Panc1 (cell line): Measurements from ENCODE around the gene TMEM43. TPM values are rescaled to one million over a fixed set of nuclear protein-coding genes. Genes with fewer than 3 reads are reported as not detected.

Experiments used
- ATAC-seq: fragments of 200-7000 bp; cut with Tn5 transposase; 2 replicates; pipeline ENCODE4 v1.9.1; 2020; ENCODE audit warnings: mild to moderate bottlenecking, moderate library complexity
- BruUV-seq: library from RNA; stranded (reverse); fragments of 400-500 nt; replicated peaks from 2 replicates; lab custom pipeline; 2021; lab: Mats Ljungman, UMichigan
- CTCF ChIA-PET: fragments of 300-600 bp; sonication (Branson Sonifier 250); formaldehyde crosslinking; loops from one replicate; lab custom pipeline; 2022; ENCODE audit warnings: antibody characterized with exemption; lab: Charles Lee
- POLR2A ChIA-PET: fragments of 300-600 bp; sonication (Branson Sonifier 250); formaldehyde crosslinking; loops from one replicate; lab custom pipeline; 2022; ENCODE audit warnings: antibody characterized with exemption; lab: Charles Lee
- DNase-seq: peaks from one replicate; pipeline ENCODE4 v3.0.0-alpha.2; 2010; ENCODE audit warnings: low read depth, low spot score
- H3K27ac ChIP-seq: 2 replicates; pipeline ENCODE4 v1.5.1; 2011; ENCODE audit warnings: mild to moderate bottlenecking, low read length, inconsistent platforms
- H3K27me3 ChIP-seq: fragments of 200-500 bp; sonication (Bioruptor generic); 2 replicates; pipeline ENCODE4 v1.6.0; 2014; ENCODE audit warnings: low read length, inconsistent platforms; ENCODE audit not compliant: control insufficient read depth, insufficient read depth
- H3K36me3 ChIP-seq: fragments of 200-500 bp; sonication (Bioruptor generic); 2 replicates; pipeline ENCODE4 v1.5.1; 2014; ENCODE audit warnings: inconsistent platforms, mild to moderate bottlenecking, low read length, moderate library complexity; ENCODE audit not compliant: control insufficient read depth, insufficient read depth
- H3K4me1 ChIP-seq: 2 replicates; pipeline ENCODE4 v1.5.1; 2011; ENCODE audit warnings: inconsistent platforms, mild to moderate bottlenecking, low read length, moderate library complexity; ENCODE audit not compliant: control insufficient read depth, insufficient read depth
- H3K4me3 ChIP-seq, 2 experiments: 2 replicates each; pipeline ENCODE4 v1.5.1; 2011 to 2012; ENCODE audit warnings: low read depth in 2 of 2, low read length in 2 of 2, mild to moderate bottlenecking in 2 of 2, inconsistent platforms in 1 of 2, moderate library complexity in 1 of 2
- H3K9me3 ChIP-seq: fragments of 200-500 bp; sonication (Bioruptor generic); 2 replicates; pipeline ENCODE4 v1.5.1; 2014; ENCODE audit warnings: low read depth, mild to moderate bottlenecking, inconsistent platforms, low read length, moderate library complexity; ENCODE audit not compliant: control insufficient read depth, insufficient read depth
- POLR2AphosphoS5 ChIP-seq: IDR thresholded peaks from 2 replicates; pipeline ENCODE4 v1.6.1; 2012; ENCODE audit warnings: mild to moderate bottlenecking, low read depth, low read length, moderate library complexity
- SIN3A ChIP-seq: IDR thresholded peaks from 2 replicates; pipeline ENCODE4 v1.6.1; 2012; ENCODE audit warnings: low read depth, mild to moderate bottlenecking, low read length, moderate library complexity, borderline replicate concordance; ENCODE audit not compliant: insufficient read depth
- TCF7L2 ChIP-seq: IDR thresholded peaks from 2 replicates; pipeline ENCODE4 v1.6.1; 2011; ENCODE audit warnings: mild to moderate bottlenecking, low read depth, low read length, inconsistent platforms
- in situ Hi-C: cut with HindIII; loops from 2 replicates; pipeline ENCODE4 v1.10.0; 2016; ENCODE audit warnings: low sequenced_read_pairs, low pct_unique_long_range_greater_than_20kb
- intact Hi-C: fragments of 100-400 bp; cut with micrococcal nuclease; formaldehyde crosslinking; loops from one replicate; pipeline ENCODE4 v1.10.0; 2022; ENCODE audit not compliant: unreplicated experiment
- total RNA-seq: library from RNA; stranded (reverse); gene quantifications from one replicate; pipeline ENCODE4 v1.2.1, GENCODE V29; 2021; ENCODE audit not compliant: unreplicated experiment
- TF ChIP-seq, protein P1 (sequence below): fragments of 450-650 bp; IDR thresholded peaks from 2 replicates; pipeline ENCODE4 v1.5.1; 2017; ENCODE audit warnings: mild to moderate bottlenecking
- TF ChIP-seq, protein P2 (sequence below), 2 experiments: IDR thresholded peaks; 2 replicates each; pipeline ENCODE4 v1.6.1; 2011 to 2012; ENCODE audit warnings: low read depth in 2 of 2, control low read depth in 1 of 2, low read length in 1 of 2, mild to moderate bottlenecking in 1 of 2, moderate library complexity in 1 of 2; ENCODE audit not compliant: insufficient read depth in 1 of 2

TMEM43 gene
- total RNA-seq, 1 experiment from 2014 or later, result 51.2 TPM

DNA sequence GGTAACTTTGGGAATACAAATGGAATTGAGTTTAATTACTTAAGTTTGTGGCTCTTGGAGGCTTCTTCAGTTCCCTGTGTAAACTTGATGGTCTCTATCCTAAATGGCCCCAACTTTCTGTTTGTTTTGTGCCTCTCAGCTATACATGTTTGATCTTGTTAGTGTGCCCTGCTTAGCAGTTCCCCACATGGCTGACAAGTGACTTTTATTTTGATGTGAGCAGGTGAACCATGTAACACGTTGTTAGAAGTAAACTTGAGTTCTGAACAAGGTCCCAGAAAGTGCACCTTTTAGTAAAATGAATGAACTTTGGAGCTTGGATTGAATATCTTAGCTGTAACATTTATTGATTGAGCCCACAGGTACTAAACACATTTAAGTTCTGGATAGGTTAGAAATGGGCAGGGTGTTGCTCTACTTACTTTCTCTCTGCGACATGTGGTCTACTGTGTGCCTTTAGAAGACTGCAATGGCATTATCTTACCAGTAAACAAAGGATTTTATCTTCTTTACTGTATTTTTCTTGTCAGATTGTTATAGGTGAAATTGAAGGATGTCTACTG, 58.2 kb downstream of the TMEM43 start:
- BruUV-seq, result no TSS peak
- no peaks in the 10 kb centered on the region for H3K27me3 ChIP-seq
- peaks cover 13% of the 10 kb centered on the region for H3K36me3 ChIP-seq
- POLR2A ChIA-PET, result interaction anchor here (0.6 kb wide), 1 partner anchor 741 kb away, joined by 3 read pairs; no protein-coding TSS in a partner anchor
- H3K4me3 ChIP-seq, result no peak overlapping the region
- no peak overlapping the region for H3K27ac ChIP-seq
- ATAC-seq (no peak), DNase-seq (no peak)
- in situ Hi-C loops, result no loop called here
- CTCF ChIA-PET, result no interaction called here
- no peaks in the 10 kb centered on the region for H3K9me3 ChIP-seq
- TF ChIP-seq SIN3A (no peak), POLR2AphosphoS5 (no peak), TCF7L2 (no peak)
- TF ChIP-seq, protein P1, sequence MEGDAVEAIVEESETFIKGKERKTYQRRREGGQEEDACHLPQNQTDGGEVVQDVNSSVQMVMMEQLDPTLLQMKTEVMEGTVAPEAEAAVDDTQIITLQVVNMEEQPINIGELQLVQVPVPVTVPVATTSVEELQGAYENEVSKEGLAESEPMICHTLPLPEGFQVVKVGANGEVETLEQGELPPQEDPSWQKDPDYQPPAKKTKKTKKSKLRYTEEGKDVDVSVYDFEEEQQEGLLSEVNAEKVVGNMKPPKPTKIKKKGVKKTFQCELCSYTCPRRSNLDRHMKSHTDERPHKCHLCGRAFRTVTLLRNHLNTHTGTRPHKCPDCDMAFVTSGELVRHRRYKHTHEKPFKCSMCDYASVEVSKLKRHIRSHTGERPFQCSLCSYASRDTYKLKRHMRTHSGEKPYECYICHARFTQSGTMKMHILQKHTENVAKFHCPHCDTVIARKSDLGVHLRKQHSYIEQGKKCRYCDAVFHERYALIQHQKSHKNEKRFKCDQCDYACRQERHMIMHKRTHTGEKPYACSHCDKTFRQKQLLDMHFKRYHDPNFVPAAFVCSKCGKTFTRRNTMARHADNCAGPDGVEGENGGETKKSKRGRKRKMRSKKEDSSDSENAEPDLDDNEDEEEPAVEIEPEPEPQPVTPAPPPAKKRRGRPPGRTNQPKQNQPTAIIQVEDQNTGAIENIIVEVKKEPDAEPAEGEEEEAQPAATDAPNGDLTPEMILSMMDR, result no peak
- TF ChIP-seq, protein P2, sequence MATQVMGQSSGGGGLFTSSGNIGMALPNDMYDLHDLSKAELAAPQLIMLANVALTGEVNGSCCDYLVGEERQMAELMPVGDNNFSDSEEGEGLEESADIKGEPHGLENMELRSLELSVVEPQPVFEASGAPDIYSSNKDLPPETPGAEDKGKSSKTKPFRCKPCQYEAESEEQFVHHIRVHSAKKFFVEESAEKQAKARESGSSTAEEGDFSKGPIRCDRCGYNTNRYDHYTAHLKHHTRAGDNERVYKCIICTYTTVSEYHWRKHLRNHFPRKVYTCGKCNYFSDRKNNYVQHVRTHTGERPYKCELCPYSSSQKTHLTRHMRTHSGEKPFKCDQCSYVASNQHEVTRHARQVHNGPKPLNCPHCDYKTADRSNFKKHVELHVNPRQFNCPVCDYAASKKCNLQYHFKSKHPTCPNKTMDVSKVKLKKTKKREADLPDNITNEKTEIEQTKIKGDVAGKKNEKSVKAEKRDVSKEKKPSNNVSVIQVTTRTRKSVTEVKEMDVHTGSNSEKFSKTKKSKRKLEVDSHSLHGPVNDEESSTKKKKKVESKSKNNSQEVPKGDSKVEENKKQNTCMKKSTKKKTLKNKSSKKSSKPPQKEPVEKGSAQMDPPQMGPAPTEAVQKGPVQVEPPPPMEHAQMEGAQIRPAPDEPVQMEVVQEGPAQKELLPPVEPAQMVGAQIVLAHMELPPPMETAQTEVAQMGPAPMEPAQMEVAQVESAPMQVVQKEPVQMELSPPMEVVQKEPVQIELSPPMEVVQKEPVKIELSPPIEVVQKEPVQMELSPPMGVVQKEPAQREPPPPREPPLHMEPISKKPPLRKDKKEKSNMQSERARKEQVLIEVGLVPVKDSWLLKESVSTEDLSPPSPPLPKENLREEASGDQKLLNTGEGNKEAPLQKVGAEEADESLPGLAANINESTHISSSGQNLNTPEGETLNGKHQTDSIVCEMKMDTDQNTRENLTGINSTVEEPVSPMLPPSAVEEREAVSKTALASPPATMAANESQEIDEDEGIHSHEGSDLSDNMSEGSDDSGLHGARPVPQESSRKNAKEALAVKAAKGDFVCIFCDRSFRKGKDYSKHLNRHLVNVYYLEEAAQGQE (IDR thresholded peaks at IDR 0.05; ENCODE audit: insufficient read depth in 1 of 2, low read depth in 2 of 2, low read length in 1 of 2), result no peak
- peaks cover 7% of the 10 kb centered on the region for H3K4me1 ChIP-seq
- intact Hi-C loops, result no loop called here

DNA sequence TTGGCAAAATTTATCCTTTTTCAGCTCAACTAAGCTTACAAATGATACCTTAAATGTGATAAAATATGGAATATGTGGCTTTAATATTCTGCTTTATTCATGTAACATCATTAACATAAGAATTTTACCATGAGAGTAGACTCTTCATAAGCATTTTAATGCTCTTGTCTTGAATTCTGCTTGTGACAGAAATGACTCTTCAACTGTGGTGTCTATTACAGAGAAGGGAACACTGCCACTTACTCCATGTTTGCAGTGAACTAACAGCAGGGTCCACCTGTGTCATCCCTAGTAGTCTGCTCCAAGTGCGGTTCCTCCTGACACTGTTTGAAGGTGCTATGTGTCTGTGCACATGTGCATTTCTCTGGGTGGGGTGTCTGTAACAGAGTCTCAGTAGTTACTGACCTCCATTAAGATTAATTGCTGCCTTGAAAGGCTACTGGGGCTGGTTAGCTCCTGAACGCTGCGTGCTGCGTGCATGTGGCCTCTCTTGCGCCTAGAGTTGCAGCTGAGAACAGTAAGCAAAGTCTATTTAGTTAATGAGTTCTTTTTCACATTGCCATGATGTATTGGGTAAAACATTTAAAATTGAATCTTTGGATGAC, 62.1 kb downstream of the TMEM43 start:
- ATAC-seq (no peak), DNase-seq (no peak)
- intact Hi-C loops (no loop called here), in situ Hi-C loops (no loop called here)
- BruUV-seq, result no TSS peak
- H3K9me3 ChIP-seq, result no peaks in the 10 kb centered on the region; the same call in 1 of the 2 replicates
- H3K27me3 ChIP-seq, result no peaks in the 10 kb centered on the region
- ChIA-PET POLR2A (no interaction called here), CTCF (no interaction called here)
- TF ChIP-seq TCF7L2 (no peak), SIN3A (no peak), POLR2AphosphoS5 (no peak)
- TF ChIP-seq, protein P2 (IDR thresholded peaks at IDR 0.05; ENCODE audit: insufficient read depth in 1 of 2, low read depth in 2 of 2, low read length in 1 of 2), result no peak
- TF ChIP-seq, protein P1, result no peak
- H3K4me3 ChIP-seq, result no peak overlapping the region
- peaks cover 7% of the 10 kb centered on the region; the same call in 1 of the 2 replicates for H3K36me3 ChIP-seq
- no peak overlapping the region for H3K27ac ChIP-seq
- no peaks in the 10 kb centered on the region for H3K4me1 ChIP-seq
